H54 (cell line): ENCODE data around the gene FCER1G.
A peak's percentile ranks its signal among the peaks of the same experiment; 100 is the strongest.
"Not testable (repeated sequence)": the region's sequence is repeated elsewhere in the genome, so short reads cannot be mapped to it uniquely, and the experiment has no call there.

Source experiments
- DNase-seq: peaks from one replicate; pipeline ENCODE4 v3.0.0; 2011; ENCODE audit warnings: low spot score, mixed read lengths; ENCODE audit not compliant: insufficient read length
- FAIRE-seq: peaks from 3 replicates; lab custom pipeline; 2011; peaks lifted over from hg19 to GRCh38; lab: Jason Lieb, UNC
- POLR2A ChIP-seq: IDR thresholded peaks from 2 replicates; pipeline ENCODE4 v1.6.1; 2011; ENCODE audit warnings: low read depth, mild to moderate bottlenecking, low read length

FCER1G gene

DNA sequence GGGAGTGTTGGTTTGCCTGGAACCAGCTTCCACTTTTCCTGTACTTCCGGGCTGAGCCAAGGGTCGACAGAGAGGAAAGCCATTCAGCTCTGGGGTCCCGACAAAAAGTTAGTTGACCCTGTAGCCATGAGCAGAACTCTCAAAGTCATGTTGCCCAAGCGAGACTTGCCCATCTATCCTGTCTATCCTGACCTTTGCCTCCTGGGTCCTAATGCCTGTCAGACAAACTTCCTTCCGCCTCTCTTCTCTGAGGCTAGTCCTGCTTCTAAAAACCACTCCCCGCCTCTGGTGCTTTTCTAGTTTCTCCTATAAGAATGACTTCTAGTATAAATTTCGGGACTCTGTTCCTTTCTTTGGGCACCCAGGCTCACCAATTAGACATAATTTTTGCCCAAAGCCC is 35.7 kb downstream of the FCER1G start:
- TF ChIP-seq POLR2A = no peak
- DNase-seq = no peak
- FAIRE-seq = no peak

DNA sequence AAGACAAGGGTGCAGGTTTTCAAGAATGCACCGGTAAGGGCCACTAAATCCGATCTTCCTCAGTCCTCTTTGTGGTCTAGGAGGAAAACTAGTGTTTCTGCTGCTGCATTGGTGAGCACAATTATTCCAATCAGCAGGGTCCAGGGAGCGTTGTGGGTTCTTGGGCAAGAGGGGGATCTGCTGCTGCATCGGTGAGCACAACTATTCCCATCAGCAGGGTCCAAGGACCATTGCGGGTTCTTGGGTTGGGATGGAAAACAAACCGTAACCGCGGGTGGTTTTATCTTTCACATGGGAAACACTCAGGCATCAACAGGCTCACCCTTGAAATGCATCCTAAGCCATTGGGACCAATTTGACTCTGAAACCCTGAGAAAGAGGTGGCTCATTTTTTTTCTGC is 36.5 kb downstream of the FCER1G start:
- no peak for TF ChIP-seq POLR2A
- FAIRE-seq (no peak), DNase-seq (no peak)

DNA sequence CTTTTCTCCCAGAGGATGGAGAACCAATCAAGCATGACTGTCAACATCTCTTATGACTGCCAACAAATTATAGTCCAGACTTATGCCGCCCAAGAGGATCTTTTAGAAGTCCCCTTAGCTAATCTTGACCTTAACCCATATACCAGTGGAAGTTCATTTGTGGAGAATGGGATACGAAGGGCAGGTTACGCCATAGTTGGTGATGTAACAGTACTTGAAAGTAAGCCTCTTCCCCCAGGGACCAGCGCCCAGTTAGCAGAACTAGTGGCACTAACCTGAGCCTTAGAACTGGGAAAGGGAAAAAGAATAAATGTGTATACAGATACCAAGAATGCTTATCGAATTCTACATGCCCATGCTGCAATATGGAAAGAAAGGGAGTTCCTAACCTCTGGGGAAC is 40.2 kb downstream of the FCER1G start:
- not testable (repeated sequence) for DNase-seq

DNA sequence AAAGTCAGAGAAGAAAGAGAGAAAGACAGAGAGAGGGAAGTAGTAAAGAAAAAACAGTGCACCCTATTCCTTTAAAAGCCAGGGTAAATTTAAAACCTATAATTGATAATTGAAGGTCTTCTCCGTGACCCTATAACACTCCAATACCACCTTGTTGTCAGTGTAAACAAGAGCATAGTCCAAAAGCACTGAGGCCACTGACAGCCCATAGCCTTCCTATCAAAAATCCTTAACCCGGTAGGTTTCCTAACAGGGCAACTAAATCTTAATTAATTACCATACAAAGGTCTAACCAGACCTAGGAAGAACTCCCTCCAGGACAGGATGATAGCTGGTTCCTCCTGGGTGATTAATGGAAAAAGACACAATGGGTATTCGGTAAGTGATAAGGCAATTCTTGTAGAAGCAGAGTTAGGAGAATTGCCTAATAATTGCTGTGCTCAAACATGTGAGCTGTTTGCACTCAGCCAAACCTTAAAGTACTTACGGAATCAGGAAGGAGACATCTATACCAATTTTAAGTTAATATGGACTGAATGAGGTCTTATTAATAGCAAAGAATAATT is 40.9 kb downstream of the FCER1G start:
- not testable (repeated sequence) for DNase-seq, FAIRE-seq

More for the DNA sequence above, 40.2 kb downstream of the FCER1G start:
- FAIRE-seq = not testable (repeated sequence)

DNA sequence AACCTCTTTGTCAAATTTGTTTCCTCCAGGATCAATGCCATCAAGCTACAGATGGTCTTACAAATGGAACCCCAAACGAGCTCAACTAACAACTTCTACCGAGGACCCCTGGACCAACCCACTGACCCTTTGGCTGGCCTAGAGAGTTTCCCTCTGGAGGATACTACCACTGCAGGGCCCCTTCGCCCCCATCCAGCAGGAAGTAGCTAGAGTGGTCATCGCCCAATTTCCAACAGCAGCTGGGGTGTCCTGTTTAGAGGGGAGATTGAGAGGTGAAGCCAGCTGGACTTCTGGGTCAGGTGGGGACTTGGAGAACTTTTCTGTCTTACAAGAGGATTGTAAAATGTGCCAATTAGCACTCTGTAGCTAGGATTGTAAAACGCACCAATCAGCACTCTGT is 42.0 kb downstream of the FCER1G start:
- not testable (repeated sequence) for FAIRE-seq, DNase-seq

DNA sequence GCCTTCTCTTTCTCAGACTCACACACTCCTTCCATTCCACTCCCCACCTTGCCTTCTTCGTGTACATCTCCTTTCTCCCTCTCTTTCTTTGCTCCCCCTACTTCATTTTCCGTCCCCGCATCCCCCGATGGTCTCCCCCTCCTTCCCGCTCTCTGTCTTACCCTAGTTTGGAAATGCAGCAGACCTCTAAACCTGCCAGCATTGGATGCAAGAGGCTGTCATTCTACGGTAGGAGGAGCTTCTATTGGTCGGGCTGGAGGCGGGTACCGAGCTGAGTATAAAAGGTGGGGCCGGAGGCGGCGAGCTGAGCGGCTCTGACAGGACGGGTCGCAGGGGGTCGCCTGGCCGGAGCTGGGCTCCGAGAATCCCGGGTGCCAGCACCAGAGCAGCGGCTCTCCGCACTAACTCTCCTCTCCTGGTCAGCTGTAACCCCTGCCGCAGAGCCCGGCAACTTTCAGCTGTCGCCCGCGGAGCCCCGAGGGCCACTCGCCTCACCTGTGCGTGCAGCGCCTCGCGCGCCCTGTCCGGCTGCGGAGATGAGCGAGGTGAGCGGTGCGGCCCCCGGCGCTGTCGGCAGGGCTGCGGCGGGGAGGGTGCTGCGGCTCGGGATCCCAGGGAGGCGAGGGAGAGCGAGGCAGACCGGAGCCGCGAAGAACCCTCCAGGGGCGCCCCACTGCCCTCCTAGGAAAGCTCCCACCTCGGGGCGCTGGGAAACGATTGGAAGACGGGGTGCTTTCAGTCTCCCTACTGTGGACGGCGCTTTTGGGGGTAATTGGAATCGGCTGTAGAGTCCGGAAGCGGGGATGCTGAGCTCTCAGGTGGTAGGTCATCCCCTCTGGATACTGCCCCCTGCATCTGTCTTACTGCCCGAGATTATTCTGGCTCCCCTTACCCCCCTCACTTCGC is 43.6 kb downstream of the FCER1G start, which contains the start of gene PCP4L1:
TSS of gene PCP4L1 (plus strand) at position 307 of the 906 bp plus-strand sequence. CDS start at position 537, 230 bp downstream.
- FAIRE-seq = no peak
- no peak for DNase-seq
- TF ChIP-seq POLR2A = no peak

DNA sequence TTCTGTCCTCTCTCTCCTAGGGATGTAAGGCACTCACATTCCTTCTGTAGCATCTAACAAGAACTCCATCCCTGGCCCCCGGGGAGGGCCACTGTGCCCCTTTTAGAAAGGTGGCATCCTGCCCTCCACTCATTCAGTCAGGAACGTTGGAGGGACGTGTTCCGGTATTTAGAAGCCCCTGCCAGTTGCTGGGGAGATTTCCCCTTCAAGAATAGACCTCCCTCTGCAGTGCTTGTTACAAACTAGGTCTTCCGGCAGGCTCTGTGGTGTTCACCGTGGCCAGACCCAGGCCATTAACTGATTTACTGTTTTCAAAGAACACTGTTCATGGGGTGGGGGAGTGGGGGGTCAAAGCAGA is 44.2 kb downstream of the FCER1G start:
- TF ChIP-seq POLR2A = no peak
- DNase-seq (no peak), FAIRE-seq (no peak)

DNA sequence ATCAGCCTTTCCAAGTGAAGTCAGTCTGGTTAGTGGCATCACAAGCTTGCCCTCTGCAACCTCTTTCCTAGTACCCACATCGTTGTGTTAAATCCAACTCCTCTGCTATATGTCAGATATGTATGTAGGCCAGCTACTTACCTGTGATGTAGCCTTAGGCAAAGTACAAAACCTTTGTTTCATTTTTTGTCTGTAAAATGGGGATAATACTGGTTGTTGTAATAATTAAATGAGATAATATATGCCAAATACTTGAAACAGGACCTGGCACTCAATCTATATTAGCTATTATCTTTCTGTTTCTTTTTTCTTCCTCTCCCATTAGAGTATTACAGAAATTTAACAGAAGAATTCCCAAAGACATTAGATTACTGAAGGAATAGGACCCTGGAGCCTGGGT is 44.7 kb downstream of the FCER1G start:
- FAIRE-seq = no peak

DNA sequence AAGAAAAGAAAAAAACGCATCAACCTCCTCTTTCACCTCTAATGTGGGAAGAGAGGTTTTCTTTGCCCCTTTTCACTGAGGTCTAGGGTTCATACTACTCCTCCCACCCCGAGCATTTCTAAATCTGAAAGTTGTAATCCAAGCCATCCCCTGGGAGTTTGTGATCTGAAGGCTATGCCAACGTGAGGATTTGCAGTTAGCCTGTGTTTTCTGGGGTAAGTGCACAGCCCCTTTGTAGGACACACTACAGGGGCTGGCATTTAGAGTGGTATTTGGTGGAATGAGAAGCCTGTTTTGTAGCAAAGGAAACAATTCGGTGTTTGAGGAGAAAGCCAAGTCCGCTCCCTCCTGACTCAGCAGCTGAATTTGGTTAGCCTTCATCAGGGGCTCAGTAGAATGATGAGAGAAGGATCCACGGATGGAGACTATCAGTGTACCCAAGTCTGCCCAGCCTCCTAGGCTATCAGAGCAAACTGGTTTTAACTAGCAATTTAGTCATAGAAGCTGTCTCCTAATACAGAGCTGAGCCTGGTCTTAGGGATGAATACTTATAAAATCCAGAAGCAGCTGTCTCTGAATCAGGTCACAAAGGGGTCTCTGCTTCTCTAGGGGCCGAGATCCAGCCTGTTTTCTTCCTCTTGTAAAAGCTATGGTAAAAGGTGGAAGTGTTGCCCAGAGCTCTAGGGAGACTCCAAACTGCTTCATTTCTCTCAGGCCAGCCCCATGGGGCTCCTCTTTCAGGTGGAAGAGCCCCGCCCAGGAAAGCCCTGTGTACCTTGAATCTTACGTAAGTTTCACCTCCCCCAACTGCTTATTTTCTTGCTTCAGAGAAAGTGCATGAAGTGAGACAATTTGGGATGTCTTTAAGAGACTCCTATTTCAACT is 45.5 kb downstream of the FCER1G start:
- FAIRE-seq (no peak), DNase-seq (no peak)
- no peak for TF ChIP-seq POLR2A

More for the DNA sequence above, 44.7 kb downstream of the FCER1G start:
- no peak for TF ChIP-seq POLR2A
- DNase-seq = no peak

DNA sequence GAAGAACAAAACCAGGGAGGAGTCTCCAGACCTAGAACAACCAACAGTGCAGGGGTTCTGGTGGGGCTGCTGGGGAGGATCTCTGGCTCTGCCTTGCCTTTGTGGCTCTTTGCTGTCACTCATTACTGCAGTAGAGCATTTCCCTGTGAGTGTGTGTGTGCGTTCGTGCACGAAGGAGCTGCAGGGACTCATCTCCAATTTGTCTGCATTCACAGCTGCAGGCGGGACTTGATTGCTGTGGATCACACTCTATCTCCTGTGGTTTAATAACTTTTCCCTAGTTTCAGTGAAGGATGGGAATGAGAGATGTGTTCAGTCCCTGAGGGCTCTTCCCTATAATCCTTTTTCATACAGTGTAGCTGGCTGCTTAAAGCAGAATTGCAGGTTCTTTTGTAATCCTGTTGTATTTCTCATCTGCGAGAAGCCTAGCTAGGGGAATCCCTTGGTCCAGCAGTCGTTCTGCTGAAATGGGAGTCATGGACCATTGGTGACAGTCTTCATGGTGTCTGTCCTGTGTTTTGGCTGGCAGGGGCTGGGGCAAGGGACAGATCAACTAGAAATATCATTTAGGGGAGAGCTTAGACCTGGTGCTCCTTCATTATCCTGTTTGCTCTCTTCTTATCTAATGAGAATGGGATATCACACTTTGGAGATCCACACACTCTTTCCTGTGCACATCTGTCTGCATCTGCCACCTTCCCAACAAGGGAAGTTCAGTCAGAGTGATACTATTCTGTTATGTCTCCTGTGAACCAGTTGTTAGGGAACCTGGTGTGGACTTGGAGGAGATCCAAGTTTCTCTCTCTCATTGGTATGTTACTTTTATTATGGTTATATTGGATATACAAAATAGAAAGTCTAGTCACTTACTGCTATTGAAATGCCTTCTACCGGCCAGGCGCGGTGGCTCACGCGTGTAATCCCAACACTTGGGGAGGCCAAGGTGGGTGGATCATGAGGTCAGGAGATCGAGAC is 46.5 kb downstream of the FCER1G start:
- no peak for FAIRE-seq
- TF ChIP-seq POLR2A = no peak
- DNase-seq = no peak

DNA sequence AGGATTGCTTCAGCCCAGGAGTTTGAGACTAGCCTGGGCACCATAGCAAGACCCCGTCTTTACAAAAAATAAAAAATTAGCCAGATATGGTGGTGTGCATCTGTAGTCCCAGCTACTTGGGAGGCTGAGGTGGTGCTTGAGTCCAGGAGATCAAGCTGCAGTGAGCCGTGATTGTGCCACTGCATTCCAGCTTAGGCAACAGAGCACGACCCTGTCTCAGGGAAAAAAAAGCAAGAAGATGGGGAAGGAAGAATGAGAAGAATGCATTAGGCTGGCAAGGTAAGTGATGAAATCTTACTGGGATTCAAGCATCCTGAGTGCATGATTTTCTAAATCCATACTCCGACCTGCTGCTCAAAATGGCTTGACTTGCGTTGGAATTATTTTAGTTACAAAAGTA is 50.2 kb downstream of the FCER1G start:
- FAIRE-seq = no peak
- DNase-seq = no peak
- TF ChIP-seq POLR2A = no peak

DNA sequence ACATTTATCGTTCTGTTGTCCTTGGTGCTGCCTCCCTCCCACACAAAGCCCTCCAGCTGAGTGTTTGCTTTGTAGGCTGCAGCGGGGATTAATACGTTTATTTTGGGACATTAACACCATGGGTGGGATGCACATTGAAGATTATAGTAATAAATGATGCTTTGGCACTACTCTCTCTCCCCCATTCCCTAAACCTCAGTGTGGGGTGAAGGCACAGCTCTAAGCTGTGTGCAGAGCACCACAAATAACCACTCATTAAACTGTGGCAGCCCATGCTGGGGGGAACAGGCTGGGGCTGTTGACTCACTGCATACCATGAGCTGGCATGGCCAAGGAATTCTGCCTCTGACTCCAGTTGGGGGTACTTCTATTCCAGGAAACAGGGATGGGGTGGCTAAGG is 51.1 kb downstream of the FCER1G start:
- DNase-seq = peak; percentile 83
- no peak for FAIRE-seq
- no peak for TF ChIP-seq POLR2A

DNA sequence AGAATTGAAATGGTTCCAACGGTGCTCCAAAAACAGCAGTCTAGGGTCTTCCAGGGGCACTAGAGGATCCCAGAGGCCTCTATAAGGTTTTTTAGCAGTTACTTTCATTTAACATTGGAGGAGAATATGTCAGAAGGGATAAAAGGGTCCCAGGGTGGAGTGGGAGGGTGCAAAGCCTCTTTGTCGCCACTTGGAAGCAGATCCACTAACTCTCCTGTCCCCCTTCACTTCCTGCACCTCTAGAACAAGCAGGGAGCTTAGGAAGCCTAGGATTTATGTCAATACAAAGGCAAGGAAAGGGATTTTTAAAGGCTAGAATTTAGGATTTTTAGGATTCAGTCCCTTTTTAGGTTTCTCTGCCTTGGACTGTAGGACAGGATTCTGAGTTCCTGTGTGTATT is 51.7 kb downstream of the FCER1G start:
- no peak for TF ChIP-seq POLR2A
- no peak for DNase-seq
- no peak for FAIRE-seq
